NCI-H1417 (cell line): ENCODE measurements around the gene SACM1L.

ENCODE experiments used
- DNase-seq, 3 experiments: peaks; one replicate each; lab custom pipeline; 2025; lab: John Stamatoyannopoulos, UW

The SACM1L gene

DNA sequence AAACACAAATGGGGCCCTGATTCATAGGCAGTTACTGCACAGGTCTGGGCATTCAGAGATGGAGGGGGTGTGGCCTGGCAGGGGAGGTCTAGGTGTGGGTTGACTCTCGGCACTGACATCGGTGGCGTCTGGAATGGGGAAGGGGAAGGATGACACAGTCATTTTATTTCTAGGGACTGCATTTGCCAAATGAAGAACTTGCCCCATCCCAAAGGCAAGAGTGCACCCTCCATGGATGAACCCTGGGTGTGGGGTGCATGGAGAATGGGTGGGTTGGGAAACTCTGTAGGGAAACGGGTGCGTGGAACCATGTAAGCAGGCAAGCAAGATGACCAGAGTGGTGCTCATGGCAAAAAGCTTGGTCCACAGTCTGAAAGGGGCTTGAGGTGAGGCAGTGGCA, 82.6 kb downstream of the SACM1L start:
- no peak for DNase-seq

GRCh38 chr3:45772341-45773035, 83.3 kb downstream of the SACM1L start:
- DNase-seq: no peak

- peak in 1 of 3 experiments; percentile 26 for DNase-seq
Measured at GRCh38 chr3:45773072-45773471, 83.9 kb downstream of the SACM1L start.

DNA sequence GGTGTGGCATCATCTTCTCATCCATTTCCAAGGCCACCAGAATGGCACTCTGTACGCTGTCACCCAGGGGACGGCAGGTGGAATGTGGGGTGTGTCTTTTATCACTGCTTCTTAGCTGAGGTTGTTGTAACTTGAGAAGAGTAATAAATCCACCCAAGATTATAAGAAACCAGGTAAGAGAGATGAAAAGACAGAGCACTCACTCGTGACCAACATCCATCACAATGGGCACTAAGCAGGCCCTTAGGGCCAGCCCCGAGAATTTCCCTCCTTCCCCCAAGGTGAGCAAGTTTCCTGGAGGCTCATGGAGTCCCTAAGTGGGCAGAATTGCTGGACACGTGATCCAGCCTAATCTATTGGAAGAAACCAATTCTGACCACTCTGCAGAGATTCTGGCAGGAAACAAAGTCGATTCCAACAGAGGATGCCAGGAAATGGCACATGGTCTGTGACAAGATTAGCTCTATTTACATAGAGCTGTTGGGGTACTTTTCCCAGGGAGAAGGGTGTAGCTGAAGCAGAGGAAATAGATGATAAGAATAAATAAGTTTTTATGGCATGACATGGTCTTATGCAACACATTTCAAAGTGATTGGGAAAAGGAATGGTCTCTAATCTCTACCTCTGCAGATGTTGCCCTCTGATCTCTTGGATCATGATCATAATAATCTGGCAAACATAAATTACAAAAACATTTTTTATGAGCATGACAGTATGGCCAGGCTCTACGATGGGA, 84.7 kb downstream of the SACM1L start:
- DNase-seq: peak in 1 of 3 experiments; percentile 92

DNA sequence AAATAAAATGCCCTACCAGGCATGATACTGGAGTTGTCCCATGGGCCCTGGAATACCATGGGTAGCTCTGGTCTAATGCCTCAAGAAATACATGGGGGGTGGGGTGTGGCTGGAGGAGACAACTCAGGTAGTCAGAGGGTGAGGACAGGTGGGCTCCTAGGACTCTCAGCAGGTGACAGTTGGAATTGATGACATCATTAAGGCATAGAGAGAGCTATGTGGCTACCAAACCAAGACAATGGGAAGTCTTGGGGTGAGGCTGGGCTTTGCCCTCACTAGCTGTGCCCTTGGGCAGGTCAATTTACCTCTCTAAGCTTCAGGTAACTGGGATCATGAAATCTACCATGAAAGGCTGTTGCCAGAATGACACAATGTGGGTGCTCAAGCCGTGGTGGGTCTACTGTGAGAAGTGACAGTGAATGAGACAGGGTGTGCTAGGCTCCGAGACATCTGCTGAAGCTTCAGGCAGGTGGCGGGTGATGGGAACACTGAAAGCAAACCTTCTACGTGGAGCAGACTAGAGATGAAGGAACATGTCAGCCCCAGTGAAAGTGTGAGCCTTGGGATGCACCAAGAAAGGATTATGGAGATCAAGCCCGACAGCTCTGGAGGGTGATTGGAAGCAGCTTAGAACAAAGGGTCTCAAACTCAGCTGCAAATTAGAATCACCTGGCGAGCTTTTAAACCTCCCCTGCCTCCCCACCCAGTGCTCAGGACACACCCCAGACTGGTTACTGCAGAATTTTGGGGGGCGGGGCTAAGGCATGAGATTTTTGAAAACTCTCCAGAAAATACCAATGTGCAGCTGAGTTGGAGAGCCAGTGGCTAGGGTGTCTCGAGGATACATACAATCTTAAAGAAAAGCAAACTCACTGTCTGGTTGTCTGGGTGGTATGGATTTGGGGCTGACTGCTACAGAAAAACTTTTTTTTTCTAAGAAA, 85.7 kb downstream of the SACM1L start:
- DNase-seq: no peak

- DNase-seq: no peak
Measured at GRCh38 chr3:45775571-45776300, 86.5 kb downstream of the SACM1L start.

- DNase-seq: no peak
Measured at GRCh38 chr3:45776301-45776595, 87.1 kb downstream of the SACM1L start.

- DNase-seq: peak; percentile 22 to 70 (median 34)
Measured at GRCh38 chr3:45776611-45777010, 87.4 kb downstream of the SACM1L start.

DNA sequence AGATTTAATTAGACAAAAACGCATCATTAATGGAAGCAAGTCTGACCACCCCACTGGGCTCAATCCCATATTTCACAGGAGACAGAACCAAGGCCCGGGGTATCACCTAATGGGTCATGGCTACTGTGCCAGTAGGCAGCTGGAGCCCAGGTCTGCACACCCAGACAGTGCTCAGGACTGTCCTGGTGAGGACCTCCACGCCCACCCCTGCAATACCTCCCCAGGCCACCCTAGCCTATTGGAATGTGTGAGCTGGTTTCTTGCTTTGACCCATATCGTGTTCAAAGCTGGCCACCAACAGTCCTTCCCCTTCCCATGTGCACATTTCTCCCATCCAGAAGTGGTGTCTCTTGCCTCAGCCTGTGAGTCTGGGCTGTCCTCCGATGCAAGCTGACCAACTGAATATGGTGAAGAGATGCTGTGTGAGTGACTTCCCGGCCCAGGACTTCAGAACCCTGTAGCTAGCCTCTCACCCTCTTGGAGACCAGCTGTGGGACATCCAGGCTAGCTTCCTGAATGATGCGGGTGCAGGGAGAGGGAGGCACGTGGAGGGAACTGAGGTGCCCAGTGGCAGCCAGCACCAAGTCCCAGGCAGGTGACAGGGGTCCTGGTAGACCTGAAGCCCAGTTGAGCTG, 88.0 kb downstream of the SACM1L start:
- DNase-seq: no peak

- no peak for DNase-seq
Measured at GRCh38 chr3:45777746-45778386, 88.7 kb downstream of the SACM1L start.

DNA sequence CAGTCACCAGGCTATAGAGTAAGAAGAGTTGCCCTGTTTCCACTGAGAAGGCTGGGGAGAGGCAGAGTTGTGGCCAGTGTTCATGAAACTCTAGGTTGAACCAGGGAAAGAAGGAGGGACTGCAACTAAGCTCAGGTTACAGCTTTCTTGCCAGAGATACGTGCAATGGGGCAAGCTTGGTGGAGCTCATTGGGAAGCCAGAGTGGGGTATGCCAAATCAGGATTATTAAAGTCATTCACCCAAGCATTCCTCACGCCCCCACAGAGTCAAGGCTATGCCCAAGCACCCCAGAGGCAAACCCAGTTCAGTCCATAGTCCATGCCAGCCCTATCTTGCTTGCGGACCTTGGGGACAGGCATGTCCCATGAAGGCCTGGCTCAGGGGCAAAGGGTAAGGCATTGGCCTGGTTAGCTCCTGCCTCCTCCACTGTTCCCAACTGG, 89.6 kb downstream of the SACM1L start:
- no peak for DNase-seq

GRCh38 chr3:45779746-45780735, 90.8 kb downstream of the SACM1L start:
- DNase-seq: peak in 1 of 3 experiments; percentile 2

GRCh38 chr3:45781271-45781670, 92.1 kb downstream of the SACM1L start:
- DNase-seq: no peak

- no peak for DNase-seq
Measured at GRCh38 chr3:45781841-45782240, 92.6 kb downstream of the SACM1L start.

DNA sequence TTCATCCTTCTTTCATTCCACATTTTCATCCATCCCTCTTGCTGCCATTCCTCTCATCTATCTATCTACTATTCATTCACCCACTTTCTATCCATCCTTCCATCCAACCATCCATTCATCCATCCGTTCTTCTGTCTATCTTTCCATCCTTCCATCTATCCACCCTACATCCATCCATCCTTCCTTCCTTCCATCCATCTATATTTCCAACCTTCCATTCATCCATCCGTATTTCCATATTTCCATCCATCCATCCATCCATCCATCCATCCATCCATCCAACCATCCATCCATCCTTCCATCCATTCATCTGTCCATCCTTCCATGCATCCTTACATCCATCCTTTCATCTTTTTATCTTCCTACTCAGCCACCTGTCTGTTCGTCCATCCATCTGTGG, 93.2 kb downstream of the SACM1L start:
- no peak for DNase-seq

DNA sequence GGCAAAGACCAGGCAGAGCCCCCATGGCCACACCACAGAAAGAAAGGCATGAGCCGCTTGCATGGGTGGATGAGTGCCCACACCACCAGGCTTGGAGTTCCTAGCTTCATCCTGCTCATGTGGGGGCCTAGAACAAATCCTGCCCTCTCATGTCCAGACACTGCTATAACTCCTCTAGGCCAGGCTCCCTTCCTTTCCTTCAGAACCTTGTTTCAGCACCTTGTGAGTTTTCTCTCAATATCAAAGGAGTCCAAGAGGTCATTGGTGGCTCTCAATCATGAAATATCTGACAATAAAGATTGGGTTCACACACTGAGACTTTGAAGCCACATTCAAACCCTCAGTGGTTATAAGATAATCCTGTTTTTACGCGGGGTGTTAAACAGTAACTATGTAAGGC, 94.5 kb downstream of the SACM1L start:
- no peak for DNase-seq

DNA sequence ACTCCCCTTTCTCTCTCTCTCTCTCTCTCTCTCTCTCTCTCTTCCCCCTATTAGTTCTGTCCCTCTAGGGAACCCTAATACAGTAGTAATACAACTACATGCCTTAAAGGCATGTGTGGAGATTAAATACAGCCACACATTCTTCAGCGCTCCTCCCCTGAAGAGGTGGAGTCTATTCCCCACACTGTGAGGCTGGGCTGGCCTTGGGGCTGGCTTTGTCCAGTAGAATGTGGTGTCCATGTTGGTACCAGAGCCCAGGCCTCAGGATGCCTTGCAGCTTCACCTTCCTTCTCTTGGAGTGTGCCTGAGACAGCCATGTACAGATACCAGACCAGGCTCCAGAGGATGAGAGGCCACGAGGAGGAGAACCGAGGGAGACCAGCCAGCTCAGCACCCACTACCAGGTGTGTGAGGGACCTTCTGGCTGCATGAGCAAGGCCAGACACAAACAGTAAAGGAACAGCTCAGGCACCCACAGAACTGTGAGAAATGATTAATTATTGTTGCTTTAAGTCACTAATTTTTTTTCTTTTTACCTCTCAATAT, 96.5 kb downstream of the SACM1L start:
- DNase-seq: no peak

DNA sequence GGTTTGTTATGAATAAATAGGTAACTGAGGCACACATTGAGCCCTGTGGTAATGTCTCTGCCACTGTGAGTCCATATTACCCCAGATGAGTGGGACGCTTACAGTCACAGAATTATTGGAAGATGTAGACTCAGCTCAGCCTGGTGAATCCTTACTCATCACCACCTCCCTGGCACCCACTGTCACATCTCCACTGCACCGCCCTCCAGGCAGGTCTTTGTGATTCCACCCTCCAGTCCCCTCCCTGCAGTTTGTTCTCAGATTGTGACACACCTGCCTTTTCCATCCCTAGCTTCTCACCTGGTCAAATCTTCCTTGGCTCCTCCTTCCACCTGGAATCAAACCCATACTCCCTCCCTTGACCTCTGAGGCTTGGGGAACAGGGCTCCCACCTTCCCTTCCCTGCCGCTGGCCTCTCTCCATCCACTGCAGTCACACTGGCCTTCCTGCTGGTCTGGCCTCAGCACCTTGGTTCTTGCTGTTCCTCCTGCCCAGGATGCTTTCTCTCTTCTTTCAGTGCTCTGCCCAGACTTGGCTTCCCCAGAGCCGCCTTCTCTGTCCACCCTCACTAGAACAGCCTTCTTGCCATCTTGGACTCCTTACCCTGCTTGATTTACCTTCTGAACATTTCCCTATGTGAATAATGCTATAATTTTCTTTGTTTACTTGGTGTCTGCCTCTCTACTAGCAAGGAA, 97.8 kb downstream of the SACM1L start:
- peak in 2 of 3 experiments; percentile 38 to 64 for DNase-seq

- DNase-seq: no peak
Measured at GRCh38 chr3:45787551-45787950, 98.4 kb downstream of the SACM1L start.
